Measurements from ENCODE around the gene ENOX1. TPM values are rescaled to one million over a fixed set of nuclear protein-coding genes. Genes with fewer than 3 reads are reported as not detected.

ENOX1 gene
- polyA plus RNA-seq, 1 donor (not counting 4 experiments of a cell fraction or from before 2014, with no cell fraction given) = 1.1 TPM

DNA sequence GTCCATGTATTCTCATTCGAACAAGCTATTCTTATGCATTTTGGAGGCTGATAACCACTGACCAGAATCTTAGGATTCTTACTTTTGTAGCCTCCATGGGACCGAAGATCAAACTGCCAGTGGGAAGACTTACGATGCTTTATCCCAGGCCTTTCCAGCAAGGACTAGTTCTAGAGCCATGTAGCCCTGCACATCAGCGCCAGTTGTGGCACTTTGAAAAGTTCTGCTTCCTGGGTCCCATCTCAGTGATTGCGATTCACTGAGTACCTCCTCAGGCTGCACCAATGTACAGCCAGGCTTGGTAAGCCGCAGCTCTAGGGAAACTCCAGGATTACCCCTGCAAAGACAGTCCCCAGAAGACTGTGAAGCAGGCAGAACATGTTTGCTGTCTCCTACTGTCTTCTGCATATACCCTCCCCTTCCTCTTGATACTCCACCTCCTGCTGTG, 18.9 kb upstream of the ENOX1 start:
- Histone ChIP-seq H2AFZ (ENCODE audit: control insufficient read depth, low read length) (no peak overlapping the region), H3K4me3 (ENCODE audit: control insufficient read depth in 2 of 3, extremely low read depth in 1 of 3, insufficient read depth in 2 of 3, low read depth in 1 of 3, low read length in 3 of 3) (no peak overlapping the region), H3K36me3 (ENCODE audit: control insufficient read depth in 2 of 2, extremely low read depth in 1 of 2, insufficient read depth in 2 of 2, low read length in 2 of 2) (no peaks in the 10 kb centered on the region), H3K4me1 (ENCODE audit: control insufficient read depth, extremely low read depth, insufficient read depth, low read length) (peaks cover 16% of the 10 kb centered on the region), H3K9me3 (ENCODE audit: control insufficient read depth, low read depth, low read length) (no peaks in the 10 kb centered on the region), H3K27me3 (ENCODE audit: control insufficient read depth, extremely low read depth, insufficient read depth, low read length) (no peaks in the 10 kb centered on the region), H3K9me1 (ENCODE audit: control insufficient read depth, extremely low read depth, insufficient read depth, low read length) (no peaks in the 10 kb centered on the region), H3K27ac (ENCODE audit: control insufficient read depth, insufficient read depth, low read length) (peak overlapping the region; percentile 60), H3K79me2 (ENCODE audit: control insufficient read depth, insufficient read depth, low read length) (no peaks in the 10 kb centered on the region), H4K20me1 (ENCODE audit: control insufficient read depth, extremely low read depth, insufficient read depth, low read length) (no peaks in the 10 kb centered on the region), H3K9ac (ENCODE audit: control insufficient read depth, extremely low read depth, insufficient read depth, low read length) (peak overlapping the region; percentile 37), H3K4me2 (ENCODE audit: control insufficient read depth, extremely low read depth, insufficient read depth, low read depth, low read length) (no peak overlapping the region)
- peak; percentile 20 for FAIRE-seq
- DNase-seq (ENCODE audit: low read depth, low spot score) = no peak
- TF ChIP-seq EZH2 (IDR thresholded peaks at IDR 0.05; ENCODE audit: low read length) (no peak), CTCF (optimal IDR thresholded peaks at IDR 0.05 in 1 of 3, IDR thresholded peaks at IDR 0.05 in 1 of 3, conservative IDR thresholded peaks at IDR 0.05 in 1 of 3; ENCODE audit: extremely low read depth in 1 of 3, insufficient read depth in 2 of 3, low read length in 3 of 3) (no peak)
- dilution Hi-C loops (cut with MboI; ENCODE audit: extremely low pct_ligation_motif_present, low sequenced_read_pairs) = no loop called here

- Histone ChIP-seq H4K20me1 (ENCODE audit: control insufficient read depth, extremely low read depth, insufficient read depth, low read length) (no peaks in the 10 kb centered on the region), H3K4me2 (ENCODE audit: control insufficient read depth, extremely low read depth, insufficient read depth, low read depth, low read length) (peak overlapping the region; percentile 98), H2AFZ (ENCODE audit: control insufficient read depth, low read length) (peak overlapping the region; percentile 93), H3K9me3 (ENCODE audit: control insufficient read depth, low read depth, low read length) (no peaks in the 10 kb centered on the region), H3K27me3 (ENCODE audit: control insufficient read depth, extremely low read depth, insufficient read depth, low read length) (no peaks in the 10 kb centered on the region), H3K4me3 (ENCODE audit: control insufficient read depth in 2 of 3, extremely low read depth in 1 of 3, insufficient read depth in 2 of 3, low read depth in 1 of 3, low read length in 3 of 3) (peak overlapping the region; percentile 1 to 73 (median 66)), H3K9me1 (ENCODE audit: control insufficient read depth, extremely low read depth, insufficient read depth, low read length) (no peaks in the 10 kb centered on the region), H3K27ac (ENCODE audit: control insufficient read depth, insufficient read depth, low read length) (peak overlapping the region; percentile 95), H3K79me2 (ENCODE audit: control insufficient read depth, insufficient read depth, low read length) (no peaks in the 10 kb centered on the region), H3K36me3 (ENCODE audit: control insufficient read depth in 2 of 2, extremely low read depth in 1 of 2, insufficient read depth in 2 of 2, low read length in 2 of 2) (no peaks in the 10 kb centered on the region), H3K4me1 (ENCODE audit: control insufficient read depth, extremely low read depth, insufficient read depth, low read length) (peaks cover 16% of the 10 kb centered on the region), H3K9ac (ENCODE audit: control insufficient read depth, extremely low read depth, insufficient read depth, low read length) (peak overlapping the region; percentile 84)
- TF ChIP-seq CTCF (optimal IDR thresholded peaks at IDR 0.05 in 1 of 3, IDR thresholded peaks at IDR 0.05 in 1 of 3, conservative IDR thresholded peaks at IDR 0.05 in 1 of 3; ENCODE audit: extremely low read depth in 1 of 3, insufficient read depth in 2 of 3, low read length in 3 of 3) (no peak), EZH2 (IDR thresholded peaks at IDR 0.05; ENCODE audit: low read length) (no peak)
- peak; percentile 92 for DNase-seq (ENCODE audit: low read depth, low spot score)
- peak; percentile 99 for FAIRE-seq
- dilution Hi-C loops (cut with MboI; ENCODE audit: extremely low pct_ligation_motif_present, low sequenced_read_pairs) = no loop called here
Measured at GRCh38 chr13:43805071-43805468, 18.3 kb upstream of the ENOX1 start.

Measured in keratinocyte (primary cell).